Measurements from ENCODE around the gene PARVG.

The PARVG gene

GRCh38 chr22:44157916-44158618 lies 22.7 kb upstream of the PARVG start:
- no peak for DNase-seq

GRCh38 chr22:44158816-44159215 lies 21.9 kb upstream of the PARVG start:
- DNase-seq: no peak

- no peak for DNase-seq
Measured at GRCh38 chr22:44159221-44159620, 21.5 kb upstream of the PARVG start.

- no peak for DNase-seq
Measured at GRCh38 chr22:44159811-44160210, 20.9 kb upstream of the PARVG start.

- no peak for DNase-seq
Measured at GRCh38 chr22:44160421-44160820, 20.3 kb upstream of the PARVG start.

GRCh38 chr22:44161673-44162072 lies 19.1 kb upstream of the PARVG start:
- no peak for DNase-seq

- DNase-seq: no peak
Measured at GRCh38 chr22:44162960-44163359, 17.8 kb upstream of the PARVG start.

- no peak for DNase-seq
Measured at GRCh38 chr22:44163536-44163935, 17.2 kb upstream of the PARVG start.

- no peak for DNase-seq
Measured at GRCh38 chr22:44164031-44164430, 16.7 kb upstream of the PARVG start.

- DNase-seq: no peak
Measured at GRCh38 chr22:44165286-44165874, 15.3 kb upstream of the PARVG start.

GRCh38 chr22:44166498-44167276 lies 14.0 kb upstream of the PARVG start:
- no peak for DNase-seq

GRCh38 chr22:44167501-44167900 lies 13.2 kb upstream of the PARVG start:
- no peak for DNase-seq

- DNase-seq: no peak
Measured at GRCh38 chr22:44168206-44168605, 12.5 kb upstream of the PARVG start.

GRCh38 chr22:44170470-44170869 lies 10.3 kb upstream of the PARVG start:
- no peak for DNase-seq

- no peak for DNase-seq
Measured at GRCh38 chr22:44171561-44171960, 9.2 kb upstream of the PARVG start.

- peak; percentile 44 for DNase-seq
Measured at GRCh38 chr22:44172370-44173108, 8.2 kb upstream of the PARVG start.

GRCh38 chr22:44173154-44173553 lies 7.6 kb upstream of the PARVG start:
- no peak for DNase-seq

GRCh38 chr22:44175676-44176075 lies 5.0 kb upstream of the PARVG start:
- DNase-seq: no peak

- no peak for DNase-seq
Measured at GRCh38 chr22:44179196-44179988, 1.3 kb upstream of the PARVG start.

GRCh38 chr22:44179989-44180705 lies 578 bp upstream of the PARVG start:
- no peak for DNase-seq

- no peak for DNase-seq
Measured at GRCh38 chr22:44181033-44181911, 547 bp downstream of the PARVG start.
